A549 (cell line): ENCODE measurements around the gene LGALS14. TPM values are rescaled to one million over a fixed set of nuclear protein-coding genes. Genes with fewer than 3 reads are reported as not detected.

Source experiments
- ATAC-seq, 2 experiments: fragments of 200-7000 bp in 1 of 2; fragments of >200 bp in 1 of 2; cut with Nextera tagmentation in 1 of 2; cut with Tn5 transposase in 1 of 2; 3 replicates each; pipeline versions ENCODE4 v1.8.0 to v1.9.1; 2018 to 2020; ENCODE audit warnings: mild to moderate bottlenecking in 1 of 2, moderate library complexity in 1 of 2
- CTCF ChIA-PET: fragments of 300-600 bp; sonication (Branson Sonifier 250); formaldehyde crosslinking; extraction: SDS; loops from one replicate; lab custom pipeline; 2021; ENCODE audit warnings: antibody characterized with exemption, inconsistent platforms; lab: Yijun Ruan, JAX
- POLR2A ChIA-PET: fragments of 350-600 bp; formaldehyde crosslinking; extraction: SDS; loops from one replicate; lab custom pipeline; 2021; ENCODE audit warnings: antibody characterized with exemption, inconsistent platforms; lab: Yijun Ruan, JAX
- DNase-seq, 2 experiments: peaks; one replicate each; pipeline versions ENCODE4 v3.0.0 to v3.0.0-alpha.2; 2011 to 2016; ENCODE audit warnings: low read depth in 1 of 2, low spot score in 1 of 2
- FAIRE-seq: peaks from 2 replicates; lab custom pipeline; 2011; peaks lifted over from hg19 to GRCh38; lab: Jason Lieb, UNC
- H3K27ac ChIP-seq, 2 experiments: fragments of >200 bp; sonication (Bioruptor Twin); formaldehyde crosslinking; 3 replicates each; pipeline ENCODE4 v1.5.1; 2016 to 2017
- H3K4me1 ChIP-seq: fragments of >200 bp; sonication (Bioruptor Twin); formaldehyde crosslinking; 3 replicates; pipeline ENCODE4 v1.6.1; 2016
- H3K4me2 ChIP-seq: fragments of >200 bp; sonication (Bioruptor Twin); formaldehyde crosslinking; 3 replicates; pipeline ENCODE4 v1.6.1; 2016
- H3K4me3 ChIP-seq: fragments of >200 bp; sonication (Bioruptor Twin); formaldehyde crosslinking; 3 replicates; pipeline ENCODE4 v1.5.1; 2016
- H3K9me3 ChIP-seq: fragments of >200 bp; sonication (Bioruptor Twin); formaldehyde crosslinking; 3 replicates; pipeline ENCODE4 v1.6.1; 2016
- BHLHE40 ChIP-seq: IDR thresholded peaks from 2 replicates; pipeline ENCODE4 v1.6.1; 2012; ENCODE audit warnings: low read depth, low read length, inconsistent platforms
- CBX2 ChIP-seq: fragments of 200-600 bp; sonication (generic); IDR thresholded peaks from 2 replicates; pipeline ENCODE4 v1.6.1; 2016; ENCODE audit warnings: low read depth, mild to moderate bottlenecking, borderline replicate concordance
- CBX8 ChIP-seq: fragments of 200-600 bp; sonication (generic); IDR thresholded peaks from 2 replicates; pipeline ENCODE4 v1.6.1; 2016
- CEBPB ChIP-seq, 2 experiments: fragments of >200 bp in 1 of 2; sonication (Bioruptor Twin) in 1 of 2; formaldehyde crosslinking in 1 of 2; IDR thresholded peaks; 2 replicates each; pipeline ENCODE4 v1.6.1; 2012 to 2016
- CHD4 ChIP-seq: fragments of 200-600 bp; sonication (generic); IDR thresholded peaks from 2 replicates; pipeline ENCODE4 v1.6.1; 2016; ENCODE audit warnings: antibody characterized with exemption, mild to moderate bottlenecking, borderline replicate concordance
- EHMT2 ChIP-seq: fragments of 200-600 bp; sonication (generic); IDR thresholded peaks from 2 replicates; pipeline ENCODE4 v1.6.1; 2016; ENCODE audit warnings: antibody characterized with exemption, low read depth, mild to moderate bottlenecking, moderate library complexity
- EP300 ChIP-seq, 2 experiments: fragments of >200 bp; sonication (Bioruptor Twin); formaldehyde crosslinking; IDR thresholded peaks; 2 replicates in 1 of 2; 3 replicates in 1 of 2; pipeline ENCODE4 v1.6.1; 2016 to 2017
- GATA3 ChIP-seq: IDR thresholded peaks from 2 replicates; pipeline ENCODE4 v1.6.1; 2012; ENCODE audit warnings: borderline replicate concordance
- HDAC2 ChIP-seq: fragments of 200-600 bp; sonication (generic); IDR thresholded peaks from 2 replicates; pipeline ENCODE4 v1.6.1; 2016
- HES2 ChIP-seq: fragments of >200 bp; sonication (Bioruptor Twin); formaldehyde crosslinking; IDR thresholded peaks from 2 replicates; pipeline ENCODE4 v1.6.1; 2016
- HOXA7 ChIP-seq: fragments of 250-450 bp; sonication (Bioruptor Pico); IDR thresholded peaks from 2 replicates; pipeline ENCODE4 v1.5.0; 2020; ENCODE audit warnings: mild to moderate bottlenecking, moderate library complexity
- KDM5A ChIP-seq: fragments of 200-600 bp; sonication (generic); IDR thresholded peaks from 2 replicates; pipeline ENCODE4 v1.6.1; 2016; ENCODE audit warnings: antibody characterized with exemption, mild to moderate bottlenecking
- MAZ ChIP-seq: fragments of 150-350 bp; IDR thresholded peaks from 2 replicates; pipeline ENCODE4 v1.6.1; 2014; ENCODE audit warnings: antibody characterized with exemption, low read depth, low read length, borderline replicate concordance
- NR3C1 ChIP-seq: fragments of >200 bp; sonication (Bioruptor Twin); formaldehyde crosslinking; IDR thresholded peaks from 3 replicates; pipeline ENCODE4 v1.6.1; 2017
- PHF8 ChIP-seq: fragments of 200-600 bp; sonication (generic); IDR thresholded peaks from 2 replicates; pipeline ENCODE4 v1.6.1; 2016; ENCODE audit warnings: low read depth, mild to moderate bottlenecking, antibody characterized with exemption, moderate library complexity, borderline replicate concordance
- POLR2AphosphoS2 ChIP-seq: conservative IDR thresholded peaks from 2 replicates; pipeline ENCODE4 v1.6.1; 2012; ENCODE audit warnings: low read length, improper control_type of control experiment, inconsistent platforms
- RARB ChIP-seq: fragments of 250-450 bp; sonication (Bioruptor Pico); IDR thresholded peaks from 2 replicates; pipeline ENCODE4 v1.8.0; 2021; ENCODE audit warnings: mild to moderate bottlenecking, moderate library complexity
- RCOR1 ChIP-seq: fragments of 150-350 bp; IDR thresholded peaks from 2 replicates; pipeline ENCODE4 v1.6.1; 2014; ENCODE audit warnings: antibody characterized with exemption, low read length, low read depth
- SMC3 ChIP-seq: fragments of >200 bp; sonication (Bioruptor Twin); formaldehyde crosslinking; IDR thresholded peaks from 3 replicates; pipeline ENCODE4 v1.6.1; 2018; ENCODE audit warnings: inconsistent platforms
- TFCP2L1 ChIP-seq: fragments of 250-450 bp; sonication (Bioruptor Pico); IDR thresholded peaks from 2 replicates; pipeline ENCODE4 v1.5.0; 2021; ENCODE audit warnings: mild to moderate bottlenecking
- ZNF302 ChIP-seq: fragments of 250-450 bp; sonication (Bioruptor Pico); IDR thresholded peaks from 2 replicates; pipeline ENCODE4 v1.9.0; 2021; ENCODE audit warnings: inconsistent platforms, mild to moderate bottlenecking, moderate library complexity
- WGBS: methylation state at CpG from one replicate; pipeline ENCODE4 v1.1.6; 2017; ENCODE audit errors: missing lambda C conversion rate; 5-methylcytosine and 5-hydroxymethylcytosine counted together
- polyA plus RNA-seq, 4 experiments: library from polyadenylated mRNA; depleted of rRNA in 3 of 4; stranded (reverse); fragments of >200 nt; fragmentation: RNase III in 1 of 4; extraction: RNeasy Plus Mini Kit Qiagen cat#74134 plus additional on column Dnase treatment in 1 of 4; gene quantifications; 2 replicates in 3 of 4; 3 replicates in 1 of 4; pipeline ENCODE4 v1.2.3, GENCODE V29; 2011 to 2017
- TF ChIP-seq, protein P1 (sequence below): fragments of 250-450 bp; sonication (Bioruptor Pico); IDR thresholded peaks from 2 replicates; pipeline ENCODE4 v1.5.0; 2021; ENCODE audit warnings: mild to moderate bottlenecking, moderate library complexity, borderline replicate concordance
- TF ChIP-seq, protein P2 (sequence below): IDR thresholded peaks from 2 replicates; pipeline ENCODE4 v1.6.1; 2012
- TF ChIP-seq, protein P3 (sequence below): fragments of 450-650 bp; IDR thresholded peaks from 2 replicates; pipeline ENCODE4 v1.6.1; 2014; ENCODE audit warnings: antibody characterized with exemption

The LGALS14 gene
- polyA plus RNA-seq, 2 of the 4 experiments (the other 2 are of a cell fraction) = not detected

- TF ChIP-seq KDM5A = no peak
- TF ChIP-seq, all 56 proteins: peak for 0
- no peak for FAIRE-seq
- peak; percentile 77 to 84; a peak in 5 of 6 replicates for ATAC-seq
- no peaks in the 10 kb centered on the region for H3K4me1 ChIP-seq
- no peak overlapping the region for H3K27ac ChIP-seq
- ChIA-PET POLR2A (no interaction called here), CTCF (interaction anchor here (0.9 to 1.2 kb wide), 3 partner anchors 9 to 72 kb away, joined by 3 read pairs; partner anchors contain the start of gene CLC)
- H3K4me3 ChIP-seq = no peak overlapping the region
- 0% methylated on average over 4 of the region's 4 CpGs for WGBS
- no peaks in the 10 kb centered on the region for H3K9me3 ChIP-seq
- no peak overlapping the region for H3K4me2 ChIP-seq
- peak in 1 of 2 experiments; percentile 28 for DNase-seq
Measured at GRCh38 chr19:39746836-39747529, 42.7 kb downstream of the LGALS14 start.

DNA sequence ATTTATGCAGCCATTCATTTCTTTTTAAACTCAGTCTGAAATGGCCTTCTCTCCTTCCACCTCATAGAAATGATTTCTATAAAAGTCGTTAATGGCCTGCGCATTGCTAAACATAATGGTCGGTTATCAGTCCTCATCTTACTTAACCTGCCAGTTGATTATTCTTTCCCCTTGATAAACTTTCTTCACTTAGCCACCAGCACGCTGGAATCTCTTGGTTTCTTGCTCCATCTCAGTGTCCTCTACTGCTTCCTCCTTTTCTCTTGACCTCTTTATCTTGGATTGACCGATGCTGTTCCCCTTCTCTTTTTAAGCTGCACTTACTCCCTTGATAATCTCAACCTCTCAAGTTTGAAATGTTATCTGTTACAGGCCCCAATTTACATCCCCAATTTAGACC is 45.7 kb downstream of the LGALS14 start:
- ATAC-seq (no peak), DNase-seq (no peak), FAIRE-seq (peak; percentile 81)
- ChIA-PET CTCF (interaction anchor here (0.6 to 5.1 kb wide), 5 partner anchors 9 to 1867 kb away, joined by 4 to 27 read pairs (median 5); no protein-coding TSS in a partner anchor), POLR2A (no interaction called here)
- no peak overlapping the region for H3K4me2 ChIP-seq
- H3K9me3 ChIP-seq = no peaks in the 10 kb centered on the region
- H3K27ac ChIP-seq = no peak overlapping the region
- H3K4me3 ChIP-seq = no peak overlapping the region
- WGBS = 48% methylated on average over 5 of the region's 5 CpGs
- TF ChIP-seq, protein P1, sequence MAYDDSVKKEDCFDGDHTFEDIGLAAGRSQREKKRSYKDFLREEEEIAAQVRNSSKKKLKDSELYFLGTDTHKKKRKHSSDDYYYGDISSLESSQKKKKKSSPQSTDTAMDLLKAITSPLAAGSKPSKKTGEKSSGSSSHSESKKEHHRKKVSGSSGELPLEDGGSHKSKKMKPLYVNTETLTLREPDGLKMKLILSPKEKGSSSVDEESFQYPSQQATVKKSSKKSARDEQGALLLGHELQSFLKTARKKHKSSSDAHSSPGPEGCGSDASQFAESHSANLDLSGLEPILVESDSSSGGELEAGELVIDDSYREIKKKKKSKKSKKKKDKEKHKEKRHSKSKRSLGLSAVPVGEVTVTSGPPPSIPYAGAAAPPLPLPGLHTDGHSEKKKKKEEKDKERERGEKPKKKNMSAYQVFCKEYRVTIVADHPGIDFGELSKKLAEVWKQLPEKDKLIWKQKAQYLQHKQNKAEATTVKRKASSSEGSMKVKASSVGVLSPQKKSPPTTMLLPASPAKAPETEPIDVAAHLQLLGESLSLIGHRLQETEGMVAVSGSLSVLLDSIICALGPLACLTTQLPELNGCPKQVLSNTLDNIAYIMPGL (CRISPR knock-in tag) = no peak
- no peak for TF ChIP-seq MAZ
- TF ChIP-seq NR3C1 = no peak
- TF ChIP-seq CBX2 = no peak
- no peak for TF ChIP-seq PHF8
- TF ChIP-seq POLR2AphosphoS2 = no peak
- no peak for TF ChIP-seq CEBPB (IDR thresholded peaks at IDR 0.05)
- TF ChIP-seq HES2 = no peak
- H3K4me1 ChIP-seq = no peaks in the 10 kb centered on the region

- H3K9me3 ChIP-seq = no peaks in the 10 kb centered on the region
- DNase-seq (no peak), FAIRE-seq (peak; percentile 70)
- no peak overlapping the region for H3K4me2 ChIP-seq
- CTCF ChIA-PET = interaction anchor here (0.9 to 5.1 kb wide), 7 partner anchors 10 to 219 kb away, joined by 3 to 27 read pairs (median 4); partner anchors contain the start of gene PSMC4
- H3K27ac ChIP-seq = no peak overlapping the region
- H3K4me1 ChIP-seq = no peaks in the 10 kb centered on the region
- TF ChIP-seq RARB (CRISPR knock-in tag) (no peak), HOXA7 (CRISPR knock-in tag) (no peak), SMC3 (no peak), CHD4 (no peak), EP300 (IDR thresholded peaks at IDR 0.05) (no peak), EHMT2 (no peak), ZNF302 (no peak), HDAC2 (no peak), BHLHE40 (no peak), GATA3 (no peak), TFCP2L1 (no peak), CBX8 (no peak), RCOR1 (no peak)
- TF ChIP-seq, protein P2, sequence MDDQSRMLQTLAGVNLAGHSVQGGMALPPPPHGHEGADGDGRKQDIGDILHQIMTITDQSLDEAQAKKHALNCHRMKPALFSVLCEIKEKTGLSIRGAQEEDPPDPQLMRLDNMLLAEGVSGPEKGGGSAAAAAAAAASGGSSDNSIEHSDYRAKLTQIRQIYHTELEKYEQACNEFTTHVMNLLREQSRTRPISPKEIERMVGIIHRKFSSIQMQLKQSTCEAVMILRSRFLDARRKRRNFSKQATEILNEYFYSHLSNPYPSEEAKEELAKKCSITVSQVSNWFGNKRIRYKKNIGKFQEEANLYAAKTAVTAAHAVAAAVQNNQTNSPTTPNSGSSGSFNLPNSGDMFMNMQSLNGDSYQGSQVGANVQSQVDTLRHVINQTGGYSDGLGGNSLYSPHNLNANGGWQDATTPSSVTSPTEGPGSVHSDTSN = no peak
- TF ChIP-seq, protein P3, sequence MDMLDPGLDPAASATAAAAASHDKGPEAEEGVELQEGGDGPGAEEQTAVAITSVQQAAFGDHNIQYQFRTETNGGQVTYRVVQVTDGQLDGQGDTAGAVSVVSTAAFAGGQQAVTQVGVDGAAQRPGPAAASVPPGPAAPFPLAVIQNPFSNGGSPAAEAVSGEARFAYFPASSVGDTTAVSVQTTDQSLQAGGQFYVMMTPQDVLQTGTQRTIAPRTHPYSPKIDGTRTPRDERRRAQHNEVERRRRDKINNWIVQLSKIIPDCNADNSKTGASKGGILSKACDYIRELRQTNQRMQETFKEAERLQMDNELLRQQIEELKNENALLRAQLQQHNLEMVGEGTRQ = no peak
- TF ChIP-seq, all 56 proteins: peak for 0
- POLR2A ChIA-PET = no interaction called here
- no peak overlapping the region for H3K4me3 ChIP-seq
- no peak; a peak in 2 of 6 replicates for ATAC-seq
Measured at GRCh38 chr19:39752390-39752789, 48.1 kb downstream of the LGALS14 start.
